ENCODE data around the gene DHFR2. TPM values are rescaled to one million over a fixed set of nuclear protein-coding genes. Genes with fewer than 3 reads are reported as not detected.
A peak's percentile ranks its signal among the peaks of the same experiment; 100 is the strongest.
"Not testable (repeated sequence)": the region's sequence is repeated elsewhere in the genome, so short reads cannot be mapped to it uniquely, and the experiment has no call there.

The DHFR2 gene
- total RNA-seq, 1 experiment from 2014 or later, result 0.81 TPM

DNA sequence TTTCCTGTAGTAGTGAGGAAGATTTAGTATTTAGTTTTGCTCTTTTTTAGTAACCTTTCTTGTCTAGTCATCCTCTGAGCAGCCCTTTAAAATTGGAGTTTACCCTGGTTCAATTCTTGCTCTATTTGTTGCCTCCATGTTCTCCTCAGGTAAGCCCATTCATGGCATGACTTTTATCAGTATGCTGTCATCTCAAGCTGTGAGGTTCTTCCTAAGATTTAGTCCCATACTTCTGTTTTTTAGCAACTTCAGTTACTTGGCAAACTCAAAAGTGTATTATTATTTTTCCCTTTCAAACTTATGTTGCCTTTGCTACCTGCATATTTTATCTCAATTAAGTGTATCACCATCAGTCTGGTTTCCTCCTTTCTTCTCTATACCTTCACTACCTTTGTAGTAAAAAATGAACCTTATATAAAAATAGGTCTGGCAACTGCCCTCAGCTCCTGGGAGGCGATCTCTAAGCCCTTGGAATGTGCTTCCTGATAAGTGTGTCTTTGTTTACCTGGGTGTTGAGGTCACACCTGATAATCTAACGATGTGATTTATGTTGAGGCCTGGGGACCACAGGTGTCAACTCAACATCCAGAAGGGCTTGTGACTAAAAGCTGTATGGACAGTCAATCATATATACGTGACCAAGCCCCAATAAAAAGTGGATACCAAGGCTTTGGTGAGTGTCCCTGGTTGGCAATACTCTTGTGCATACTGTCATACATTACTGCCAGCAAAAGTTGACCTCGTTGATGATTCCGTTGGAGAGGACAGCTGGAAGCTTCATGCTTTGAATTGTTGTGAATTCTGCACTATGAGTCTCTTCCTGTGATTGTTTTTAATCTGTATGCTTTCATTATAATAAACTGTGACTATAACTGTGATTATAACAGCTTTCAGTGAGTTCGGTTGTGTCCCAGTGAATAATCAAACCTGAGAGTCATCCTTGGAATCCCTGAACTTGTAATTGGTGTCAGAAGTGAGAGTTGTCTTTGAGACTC, 4.1 kb upstream of the DHFR2 start:
- in situ Hi-C loops (cut with HindIII; ENCODE audit: low sequenced_read_pairs), result no loop called here
- no peak for DNase-seq (ENCODE audit: low spot score)

- DNase-seq (ENCODE audit: low spot score), result no peak
- in situ Hi-C loops (cut with HindIII; ENCODE audit: low sequenced_read_pairs), result no loop called here
Observed at GRCh38 chr3:94065819-94066480, 3.2 kb upstream of the DHFR2 start.

- in situ Hi-C loops (cut with HindIII; ENCODE audit: low sequenced_read_pairs), result no loop called here
- DNase-seq (ENCODE audit: low spot score), result no peak
Observed at GRCh38 chr3:94065122-94065521, 2.4 kb upstream of the DHFR2 start.

GRCh38 chr3:94064243-94064860, 1.6 kb upstream of the DHFR2 start:
- in situ Hi-C loops (cut with HindIII; ENCODE audit: low sequenced_read_pairs), result loop anchor here (5.0 kb wide), 1 partner anchor 42 kb away; no protein-coding TSS in a partner anchor
- DNase-seq (ENCODE audit: low spot score), result peak; percentile 5

GRCh38 chr3:94063496-94064119, 892 bp upstream of the DHFR2 start:
- DNase-seq (ENCODE audit: low spot score), result no peak
- in situ Hi-C loops (cut with HindIII; ENCODE audit: low sequenced_read_pairs), result loop anchor here (5.0 kb wide), 1 partner anchor 41 kb away; no protein-coding TSS in a partner anchor

DNA sequence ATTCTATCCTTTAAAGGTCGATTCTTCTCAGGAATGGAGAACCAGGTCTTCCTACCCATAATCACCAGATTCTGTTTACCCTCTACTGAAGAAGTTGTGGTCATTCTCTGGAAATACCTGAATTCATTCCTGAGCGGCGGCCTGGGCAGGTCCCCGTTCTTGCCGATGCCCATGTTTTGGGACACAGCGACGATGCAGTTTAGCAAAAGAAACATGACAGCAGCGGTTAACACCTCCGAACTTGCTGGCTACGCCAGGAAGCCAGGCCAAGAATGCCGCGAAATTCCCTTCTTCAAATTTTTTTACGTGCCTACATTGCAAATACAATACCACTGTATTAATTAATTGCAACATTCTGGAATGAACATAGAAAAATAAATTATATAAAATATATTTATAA, 1.4 kb downstream of the DHFR2 start:
- in situ Hi-C loops (cut with HindIII; ENCODE audit: low sequenced_read_pairs), result loop anchor here (5.0 kb wide), 1 partner anchor 39 kb away; no protein-coding TSS in a partner anchor
- no peak for DNase-seq (ENCODE audit: low spot score)

GRCh38 chr3:94050546-94050945, 12.2 kb downstream of the DHFR2 start:
- DNase-seq (ENCODE audit: low spot score), result no peak
- in situ Hi-C loops (cut with HindIII; ENCODE audit: low sequenced_read_pairs), result no loop called here

DNA sequence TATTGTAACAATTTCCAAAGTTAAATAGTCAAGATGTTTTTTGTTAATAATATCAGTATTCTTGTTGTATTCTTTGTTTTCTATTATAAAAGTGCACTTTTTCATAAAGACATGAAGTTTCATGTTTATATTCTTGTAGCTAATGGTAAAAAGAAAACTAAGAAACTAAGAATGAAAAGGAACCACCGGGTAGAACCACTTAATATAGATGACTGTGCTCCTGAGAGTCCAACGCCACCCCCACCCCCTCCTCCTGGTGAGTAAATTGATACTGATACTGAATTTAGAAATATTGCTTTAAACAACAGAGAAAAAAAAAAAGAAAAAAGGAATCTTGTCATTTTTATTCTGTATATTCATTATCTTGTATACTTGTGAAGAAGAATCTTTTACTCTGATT, 13.4 kb downstream of the DHFR2 start:
- DNase-seq (ENCODE audit: low spot score), result no peak
- in situ Hi-C loops (cut with HindIII; ENCODE audit: low sequenced_read_pairs), result no loop called here

DNA sequence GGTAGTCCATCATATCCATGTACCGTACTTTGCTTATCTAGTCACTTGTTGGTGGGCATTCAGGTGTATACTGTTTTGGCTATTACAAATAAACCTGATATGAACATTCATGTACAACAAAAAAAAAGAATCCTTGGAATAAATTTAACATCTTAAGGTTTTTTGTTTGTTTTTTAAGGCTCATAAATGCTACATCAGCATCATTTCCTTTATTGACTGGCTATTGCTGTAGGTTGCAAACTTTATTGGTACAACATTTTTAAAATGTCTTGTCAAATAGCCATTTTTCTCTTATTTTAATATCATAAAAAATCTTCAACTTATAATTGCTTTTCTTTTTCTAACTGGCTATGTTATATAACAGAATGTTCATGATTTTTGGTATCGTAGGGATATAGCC, 16.2 kb downstream of the DHFR2 start:
- in situ Hi-C loops (cut with HindIII; ENCODE audit: low sequenced_read_pairs), result no loop called here
- DNase-seq (ENCODE audit: low spot score), result no peak

DNA sequence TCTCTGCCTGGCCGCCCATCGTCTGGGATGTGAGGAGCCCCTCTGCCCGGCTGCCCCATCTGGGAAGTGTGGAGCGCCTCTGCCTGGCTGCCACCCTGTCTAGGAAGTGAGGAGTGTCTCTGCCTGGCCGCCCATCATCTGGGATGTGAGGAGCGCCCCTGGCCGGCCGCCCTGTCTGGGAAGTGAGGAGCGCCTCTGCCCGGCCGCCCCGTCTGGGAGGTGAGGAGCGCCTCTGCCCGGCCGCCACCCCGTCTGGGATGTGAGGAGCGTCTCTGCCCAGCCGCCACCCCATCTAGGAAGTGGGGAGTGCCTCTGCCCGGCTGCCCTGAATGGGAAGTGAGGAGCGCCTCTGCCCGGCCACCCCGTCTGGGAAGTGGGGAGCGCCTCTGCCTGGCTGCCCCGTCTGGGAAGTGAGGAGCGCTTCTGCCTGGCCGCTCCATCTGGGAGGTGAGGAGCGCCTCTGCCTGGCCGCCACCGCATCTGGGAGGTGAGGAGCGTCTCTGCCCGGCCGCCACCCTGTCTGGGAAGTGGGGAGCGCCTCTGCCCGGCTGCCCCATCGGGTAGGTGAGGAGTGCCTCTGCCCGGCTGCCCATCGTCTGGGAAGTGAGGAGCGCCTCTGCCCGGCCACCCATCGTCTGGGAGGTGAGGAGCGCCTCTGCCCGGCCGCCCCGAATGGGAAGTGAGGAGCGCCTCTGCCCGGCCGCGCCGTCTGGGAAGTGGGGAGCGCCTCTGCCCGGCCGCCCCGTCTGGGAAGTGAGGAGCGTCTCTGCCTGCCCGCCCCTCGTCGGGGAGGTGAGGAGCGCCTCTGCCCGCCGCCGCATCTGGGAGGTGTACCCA, 18.4 kb downstream of the DHFR2 start:
- DNase-seq (ENCODE audit: low spot score); in situ Hi-C loops (cut with HindIII; ENCODE audit: low sequenced_read_pairs): not testable (repeated sequence)

- DNase-seq (ENCODE audit: low spot score), result no peak
- in situ Hi-C loops (cut with HindIII; ENCODE audit: low sequenced_read_pairs), result no loop called here
Observed at GRCh38 chr3:94043285-94043684, 19.4 kb downstream of the DHFR2 start.

GRCh38 chr3:94036909-94037507, 25.7 kb downstream of the DHFR2 start:
- in situ Hi-C loops (cut with HindIII; ENCODE audit: low sequenced_read_pairs), result no loop called here
- DNase-seq (ENCODE audit: low spot score), result peak; percentile 11

DNA sequence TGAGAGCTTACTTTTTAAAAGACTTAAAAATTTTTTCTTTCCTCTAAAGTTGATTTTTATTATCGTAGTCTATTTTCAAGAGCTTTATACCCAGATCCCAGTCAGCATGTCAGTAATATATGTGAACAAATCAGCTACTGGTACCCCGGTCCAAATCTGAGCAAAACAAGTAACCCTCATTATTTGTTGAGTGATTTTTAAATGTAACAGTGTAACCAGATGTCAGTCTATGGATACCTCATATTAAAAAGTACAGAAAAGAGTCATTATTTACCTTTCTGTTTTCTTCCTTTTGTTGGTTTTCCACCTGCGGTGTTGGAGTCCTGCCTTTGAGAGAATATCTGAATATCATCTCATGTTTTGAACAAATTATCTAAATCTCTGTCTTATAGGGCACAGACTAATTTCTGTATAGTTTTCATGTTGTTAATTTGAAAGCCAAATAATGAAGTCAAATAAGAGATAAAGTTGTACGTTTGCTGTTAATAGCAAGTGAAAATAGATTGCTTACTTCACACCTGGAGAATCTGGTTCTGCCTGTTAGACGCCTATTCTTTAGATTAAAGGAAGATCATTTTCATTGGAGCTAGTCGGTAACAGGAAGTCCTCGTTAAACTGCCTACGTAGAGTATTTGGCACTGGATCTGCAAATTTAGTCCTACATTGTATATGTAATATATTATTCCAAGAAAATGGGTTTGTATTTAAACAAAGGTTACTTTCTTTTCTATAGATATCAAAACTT, 34.5 kb downstream of the DHFR2 start, which contains the start of gene STX19:
Gene STX19, minus strand, starts transcription at position 505 of the 745 bp plus-strand sequence. CDS start 13,328 bp downstream, outside the sequence.
- no peak for DNase-seq (ENCODE audit: low spot score)
- in situ Hi-C loops (cut with HindIII; ENCODE audit: low sequenced_read_pairs), result no loop called here

- no peak for DNase-seq (ENCODE audit: low spot score)
- in situ Hi-C loops (cut with HindIII; ENCODE audit: low sequenced_read_pairs), result no loop called here
Observed at GRCh38 chr3:94026623-94027022, 36.1 kb downstream of the DHFR2 start.

DNA sequence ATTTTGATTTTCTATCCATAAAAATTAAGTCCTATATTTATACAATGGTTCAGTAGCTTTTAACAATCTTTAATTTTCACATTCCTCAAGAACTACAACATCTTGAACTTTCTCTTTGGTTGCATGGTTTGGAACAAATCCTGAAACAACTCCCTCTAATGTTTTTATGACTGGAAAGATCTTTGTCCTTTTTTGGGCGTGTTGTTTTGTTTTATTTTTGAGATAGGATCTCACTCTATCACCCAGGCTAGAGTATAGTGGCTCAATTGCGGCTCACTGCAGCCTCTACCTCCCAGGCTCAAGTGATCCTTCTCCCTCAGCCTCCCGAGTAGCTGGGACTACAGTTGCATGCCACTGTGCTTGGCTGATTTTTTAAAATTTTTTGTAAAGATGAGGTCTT, 38.3 kb downstream of the DHFR2 start:
- DNase-seq (ENCODE audit: low spot score), result no peak
- in situ Hi-C loops (cut with HindIII; ENCODE audit: low sequenced_read_pairs), result loop anchor here (5.0 kb wide), 1 partner anchor 38 kb away; the partner anchor contains the start of genes DHFR2 and NSUN3

- in situ Hi-C loops (cut with HindIII; ENCODE audit: low sequenced_read_pairs), result loop anchor here (5.0 kb wide), 1 partner anchor 42 kb away; the partner anchor contains the start of genes DHFR2 and NSUN3
- no peak for DNase-seq (ENCODE audit: low spot score)
Observed at GRCh38 chr3:94020293-94020692, 42.4 kb downstream of the DHFR2 start.

DNA sequence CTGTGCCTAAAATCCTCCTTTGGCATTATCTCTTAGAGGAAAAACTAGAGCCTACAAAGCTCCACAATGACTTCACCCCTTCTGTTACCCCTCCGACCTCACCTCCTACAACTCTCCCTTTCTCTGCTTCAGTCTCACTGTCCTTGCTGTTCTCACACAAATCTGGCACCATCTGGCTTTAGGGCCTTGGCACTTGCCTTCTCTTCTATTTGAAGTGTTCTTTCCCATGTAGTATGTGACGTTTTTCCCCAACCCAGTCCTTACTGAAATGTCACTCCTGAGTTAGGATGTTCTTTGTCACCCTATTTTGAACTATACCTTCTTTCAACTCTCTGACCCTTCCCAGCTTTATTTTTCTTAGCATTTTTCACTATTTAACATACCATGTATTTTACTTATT, 43.1 kb downstream of the DHFR2 start:
- DNase-seq (ENCODE audit: low spot score), result no peak
- in situ Hi-C loops (cut with HindIII; ENCODE audit: low sequenced_read_pairs), result loop anchor here (5.0 kb wide), 1 partner anchor 43 kb away; the partner anchor contains the start of genes DHFR2 and NSUN3

Measured in G401 (cell line).